ENCODE data around the gene PIH1D2. TPM values are rescaled to one million over a fixed set of nuclear protein-coding genes. Genes with fewer than 3 reads are reported as not detected.

Gene PIH1D2
- total and polyA plus RNA-seq, 10 donors = 0.18 to 2.2 (median 0.67) TPM

- Histone ChIP-seq H3K4me3 (no peak overlapping the region), H3K27me3 (replicated peaks in 1 of 7) (no peaks in the 10 kb centered on the region), H3K4me1 (no peaks in the 10 kb centered on the region), H3K27ac (no peak overlapping the region), H3K9me3 (peaks cover 0 to 4% (median 0%) of the 10 kb centered on the region in 8 donors), H3K36me3 (peaks cover 0 to 12% (median 7%) of the 10 kb centered on the region in 6 donors)
- 94 to 100% (median 98%) methylated on average over 5 to 8 of the region's 8 CpGs for WGBS, 5 donors
- DNase-seq = no peak
- TF ChIP-seq POLR2AphosphoS5 (IDR thresholded peaks at IDR 0.05) = no peak
- TF ChIP-seq POLR2A (IDR thresholded peaks at IDR 0.05) = no peak
- TF ChIP-seq CTCF (IDR thresholded peaks at IDR 0.05 in 8 of 11, conservative IDR thresholded peaks at IDR 0.05 in 3 of 11) = no peak
- intact Hi-C loops (cut with DNase I; ENCODE audit: low total_unique reads) = no loop called here
These were observed 32.3 kb upstream of the PIH1D2 start for GRCh38 chr11:112106070-112106469.

- Histone ChIP-seq H3K27me3 (replicated peaks in 1 of 7) (no peaks in the 10 kb centered on the region), H3K27ac (peak overlapping the region in 4 of 8 donors; percentile 6 to 51 (median 37)), H3K36me3 (peaks cover 0 to 22% (median 7%) of the 10 kb centered on the region in 6 donors), H3K4me1 (no peaks in the 10 kb centered on the region), H3K9me3 (no peaks in the 10 kb centered on the region), H3K4me3 (no peak overlapping the region)
- WGBS, 5 donors = 69 to 90% (median 82%) methylated on average over 6 of the region's 6 CpGs
- no peak for DNase-seq
- TF ChIP-seq POLR2A (IDR thresholded peaks at IDR 0.05) = no peak
- no peak for TF ChIP-seq POLR2AphosphoS5 (IDR thresholded peaks at IDR 0.05)
- TF ChIP-seq CTCF (IDR thresholded peaks at IDR 0.05 in 8 of 11, conservative IDR thresholded peaks at IDR 0.05 in 3 of 11) = no peak
- intact Hi-C loops (cut with DNase I; ENCODE audit: low total_unique reads) = no loop called here
These were observed 29.6 kb upstream of the PIH1D2 start for GRCh38 chr11:112103446-112103845.

GRCh38 chr11:112100462-112100861 is 26.6 kb upstream of the PIH1D2 start:
- TF ChIP-seq POLR2AphosphoS5 (IDR thresholded peaks at IDR 0.05) = no peak
- H3K27me3 ChIP-seq (replicated peaks in 1 of 7) = no peaks in the 10 kb centered on the region
- H3K9me3 ChIP-seq = no peaks in the 10 kb centered on the region
- peaks cover 0 to 42% (median 18%) of the 10 kb centered on the region in 6 donors for H3K36me3 ChIP-seq
- H3K4me1 ChIP-seq = no peaks in the 10 kb centered on the region
- DNase-seq = no peak
- intact Hi-C loops (cut with DNase I; ENCODE audit: low total_unique reads) = no loop called here
- no peak overlapping the region for H3K4me3 ChIP-seq
- H3K27ac ChIP-seq = peak overlapping the region in 1 of 8 donors; percentile 3
- 42 to 84% (median 72%) methylated on average over 2 of the region's 2 CpGs for WGBS, 5 donors

DNA sequence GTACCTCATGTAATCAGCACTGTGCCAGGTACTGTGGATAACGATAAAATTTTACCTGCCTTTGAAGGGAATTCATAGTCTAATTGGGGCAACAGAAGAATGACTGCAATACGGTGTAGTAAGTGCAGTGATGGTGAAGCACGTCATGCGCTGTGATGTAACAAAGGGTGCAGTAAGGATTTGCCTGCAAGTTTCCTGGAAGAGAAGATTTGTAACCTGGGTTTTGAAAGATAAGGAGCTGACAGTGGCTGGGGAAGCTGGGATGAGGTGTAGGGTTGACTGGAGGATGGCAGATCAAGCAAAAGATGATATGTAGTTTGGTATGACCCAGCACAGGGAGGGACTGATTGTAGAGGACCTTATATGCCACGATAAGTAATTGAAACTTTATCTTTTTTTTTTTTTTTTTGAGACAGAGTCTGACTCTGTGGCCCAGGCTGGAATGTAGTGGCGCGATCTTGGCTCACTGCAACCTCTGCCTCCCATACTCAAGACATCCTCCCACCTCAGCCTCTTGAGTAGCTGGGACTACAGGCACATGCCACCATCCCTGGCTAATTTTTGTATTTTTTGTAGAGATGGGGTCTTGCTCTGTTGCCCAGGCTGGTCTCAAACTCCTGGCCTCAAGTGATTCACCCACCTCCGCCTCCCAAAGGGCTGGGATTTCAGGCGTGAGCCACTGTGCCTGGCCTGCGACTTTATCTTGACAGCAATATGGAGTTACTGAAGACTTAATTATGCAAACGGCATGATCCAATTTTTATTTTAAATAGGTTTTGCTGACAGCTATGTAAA is 24.1 kb upstream of the PIH1D2 start:
- WGBS, 5 donors = 91 to 94% (median 94%) methylated on average over 11 of the region's 11 CpGs
- no peak for DNase-seq
- peaks cover 0 to 67% (median 43%) of the 10 kb centered on the region in 6 donors for H3K36me3 ChIP-seq
- H3K9me3 ChIP-seq = no peaks in the 10 kb centered on the region
- TF ChIP-seq POLR2AphosphoS5 (IDR thresholded peaks at IDR 0.05) = no peak
- no peak for TF ChIP-seq CTCF (IDR thresholded peaks at IDR 0.05 in 8 of 11, conservative IDR thresholded peaks at IDR 0.05 in 3 of 11)
- no peak for TF ChIP-seq POLR2A (IDR thresholded peaks at IDR 0.05)
- H3K4me1 ChIP-seq = no peaks in the 10 kb centered on the region
- no peaks in the 10 kb centered on the region for H3K27me3 ChIP-seq (replicated peaks in 1 of 7)
- H3K4me3 ChIP-seq = no peak overlapping the region
- no peak overlapping the region for H3K27ac ChIP-seq
- intact Hi-C loops (cut with DNase I; ENCODE audit: low total_unique reads) = no loop called here

Data from spleen (tissue), 11 donors.